LNCAP (cell line): ENCODE measurements around the gene ATP2B2.

Source experiments
- TF ChIP-seq, protein P1 (sequence below): fragments of 450-650 bp; IDR thresholded peaks from 2 replicates; pipeline ENCODE4 v1.5.1; 2017; ENCODE audit warnings: mild to moderate bottlenecking

Gene ATP2B2

DNA sequence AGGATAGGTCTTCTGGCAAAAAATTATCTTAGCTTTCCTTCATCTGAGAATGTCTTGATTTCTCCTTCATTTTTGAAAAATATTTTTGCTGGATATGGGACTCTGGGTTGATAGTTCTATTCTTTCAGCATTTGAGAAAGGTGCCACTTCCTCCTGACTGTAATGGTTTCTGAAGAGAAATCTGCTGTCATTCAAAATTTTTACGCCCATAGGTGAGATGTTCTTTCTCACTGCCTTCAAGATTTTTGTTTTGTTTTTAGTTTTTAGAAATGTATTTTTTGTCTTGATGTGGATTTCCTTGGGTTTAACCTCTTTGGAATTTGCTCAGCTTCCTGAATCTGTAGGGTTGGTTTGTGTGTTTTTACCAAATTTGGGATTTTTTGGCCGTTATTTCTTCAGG, 37.1 kb upstream of the ATP2B2 start:
- TF ChIP-seq, protein P1, sequence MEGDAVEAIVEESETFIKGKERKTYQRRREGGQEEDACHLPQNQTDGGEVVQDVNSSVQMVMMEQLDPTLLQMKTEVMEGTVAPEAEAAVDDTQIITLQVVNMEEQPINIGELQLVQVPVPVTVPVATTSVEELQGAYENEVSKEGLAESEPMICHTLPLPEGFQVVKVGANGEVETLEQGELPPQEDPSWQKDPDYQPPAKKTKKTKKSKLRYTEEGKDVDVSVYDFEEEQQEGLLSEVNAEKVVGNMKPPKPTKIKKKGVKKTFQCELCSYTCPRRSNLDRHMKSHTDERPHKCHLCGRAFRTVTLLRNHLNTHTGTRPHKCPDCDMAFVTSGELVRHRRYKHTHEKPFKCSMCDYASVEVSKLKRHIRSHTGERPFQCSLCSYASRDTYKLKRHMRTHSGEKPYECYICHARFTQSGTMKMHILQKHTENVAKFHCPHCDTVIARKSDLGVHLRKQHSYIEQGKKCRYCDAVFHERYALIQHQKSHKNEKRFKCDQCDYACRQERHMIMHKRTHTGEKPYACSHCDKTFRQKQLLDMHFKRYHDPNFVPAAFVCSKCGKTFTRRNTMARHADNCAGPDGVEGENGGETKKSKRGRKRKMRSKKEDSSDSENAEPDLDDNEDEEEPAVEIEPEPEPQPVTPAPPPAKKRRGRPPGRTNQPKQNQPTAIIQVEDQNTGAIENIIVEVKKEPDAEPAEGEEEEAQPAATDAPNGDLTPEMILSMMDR, result no peak

DNA sequence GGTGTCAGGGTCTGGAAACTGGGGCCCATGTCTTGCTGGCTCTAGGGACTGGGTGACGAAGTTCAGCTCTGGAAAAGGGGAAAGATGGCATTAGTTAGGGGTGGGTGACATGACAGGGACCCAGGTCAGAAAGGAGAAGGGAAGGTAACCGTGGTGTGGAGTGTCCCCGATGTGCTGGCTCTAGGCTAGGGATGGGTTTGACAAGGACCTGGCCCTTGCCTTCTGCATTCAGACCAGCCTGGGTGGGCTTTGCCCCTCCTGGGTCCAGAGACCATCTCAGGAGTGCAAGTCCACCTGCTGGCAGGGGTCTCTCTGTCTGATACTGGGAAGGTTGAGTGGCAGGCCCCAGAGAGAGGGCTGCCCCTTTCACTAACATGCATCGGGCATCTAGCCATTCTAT, 28.7 kb upstream of the ATP2B2 start:
- TF ChIP-seq, protein P1, result no peak

DNA sequence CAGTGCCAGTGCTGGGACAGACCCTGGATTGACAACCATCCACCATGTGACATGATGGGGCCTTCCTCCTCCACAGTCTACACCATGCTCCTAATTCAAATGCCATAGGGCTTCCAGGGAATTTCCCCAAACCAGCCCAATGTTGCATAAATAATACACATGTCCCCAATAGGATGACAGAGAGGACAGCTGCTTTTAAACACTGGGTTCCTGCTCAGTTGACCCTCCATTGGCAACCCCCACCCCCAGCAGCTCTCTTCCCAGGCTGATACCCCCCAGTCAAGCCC, 28.3 kb upstream of the ATP2B2 start:
- TF ChIP-seq, protein P1, result no peak

DNA sequence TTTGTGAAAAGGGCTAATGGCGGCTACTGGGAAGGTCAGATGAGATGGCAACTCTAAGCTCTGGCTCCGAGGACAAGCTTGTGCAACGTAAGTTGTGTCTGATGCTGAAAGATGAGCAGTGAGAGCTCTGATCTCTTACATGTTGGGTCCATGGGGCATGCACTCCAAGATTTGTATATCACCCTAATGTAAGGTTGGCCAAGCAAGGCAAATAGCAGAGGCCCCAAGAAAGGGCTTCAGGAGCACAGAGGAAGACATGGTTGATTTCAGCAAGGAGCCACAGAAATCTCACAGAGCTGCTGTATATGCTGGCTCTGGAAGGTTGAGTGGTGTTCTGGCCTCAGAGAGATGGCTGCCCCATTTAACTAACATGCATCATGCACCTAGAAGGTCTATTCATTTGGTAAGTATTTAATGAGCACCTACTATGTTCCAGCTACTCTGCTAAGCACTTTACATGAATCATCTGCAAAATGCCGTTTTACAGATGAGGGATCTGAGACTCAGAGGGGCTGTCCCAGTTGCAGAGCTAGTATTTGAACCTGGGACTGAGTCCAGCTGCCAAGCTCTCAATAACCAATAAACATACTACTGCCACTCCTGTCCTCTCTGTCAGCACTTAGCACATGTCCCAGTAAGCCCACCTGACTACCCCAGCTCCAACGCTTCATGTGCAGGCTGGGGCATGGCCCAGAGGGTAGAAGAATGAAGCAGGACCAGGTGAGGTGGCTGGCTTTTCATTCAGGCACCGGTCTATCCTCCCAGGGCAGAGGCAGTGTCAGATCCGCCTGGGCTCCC, 27.8 kb upstream of the ATP2B2 start:
- TF ChIP-seq, protein P1, result no peak

DNA sequence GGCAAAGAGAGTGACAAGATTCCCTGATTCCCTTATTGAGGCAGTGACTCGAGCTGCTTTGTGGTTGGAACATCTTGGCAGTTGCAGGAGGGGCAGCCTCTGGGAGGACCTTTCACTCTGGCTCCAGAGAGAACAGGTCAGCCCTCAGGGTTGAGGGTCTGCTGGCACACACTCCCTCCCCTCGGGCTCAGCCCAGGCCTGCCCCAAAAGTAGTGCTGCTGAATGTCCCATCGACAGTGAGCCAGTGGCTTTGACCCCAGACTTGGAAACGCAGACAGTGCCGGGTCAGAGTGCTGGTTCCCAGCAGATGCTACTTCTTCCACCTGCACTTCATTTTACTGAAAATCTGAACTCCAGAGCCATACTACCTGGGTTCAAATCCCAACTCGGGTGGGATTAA, 25.6 kb upstream of the ATP2B2 start:
- TF ChIP-seq, protein P1, result no peak

DNA sequence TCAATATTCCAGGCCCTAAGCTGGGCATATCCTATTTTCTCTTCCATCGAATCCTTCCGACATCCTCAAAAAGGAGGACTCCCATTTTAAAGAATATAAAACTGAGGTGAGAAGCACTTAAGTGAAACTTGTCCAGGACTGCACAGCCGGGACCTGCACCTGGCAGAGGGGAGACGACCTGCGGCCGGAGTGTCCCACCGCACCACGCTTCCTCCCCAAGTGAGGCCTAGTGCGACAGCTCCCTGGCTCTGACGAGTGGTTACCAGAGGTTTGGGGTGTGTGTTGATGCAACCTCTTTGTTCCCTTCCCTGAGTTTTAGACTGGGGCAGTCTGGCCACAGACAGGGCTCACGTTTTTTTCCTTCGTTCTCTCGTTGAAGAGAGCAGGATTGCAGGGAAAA, 24.9 kb upstream of the ATP2B2 start:
- TF ChIP-seq, protein P1, result no peak

DNA sequence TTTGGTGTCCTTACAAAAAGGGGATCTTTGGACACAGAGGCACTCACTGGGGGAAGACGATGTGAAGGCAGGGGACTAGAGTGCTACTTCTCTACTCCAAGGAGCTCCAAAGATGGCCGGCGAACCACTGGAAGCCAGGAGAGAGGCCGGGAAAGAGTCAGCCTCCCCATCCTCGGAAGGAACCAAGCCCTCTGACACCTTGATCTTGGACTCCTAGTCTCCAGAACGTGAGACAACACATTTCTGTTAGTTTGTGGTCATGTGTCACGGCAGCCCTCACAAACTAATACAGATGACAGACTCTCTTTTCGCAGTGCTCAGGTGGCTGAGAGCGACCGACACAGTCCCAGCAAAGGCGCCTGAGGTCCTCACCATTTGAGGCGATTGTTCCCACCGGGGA, 24.4 kb upstream of the ATP2B2 start:
- TF ChIP-seq, protein P1, result no peak

DNA sequence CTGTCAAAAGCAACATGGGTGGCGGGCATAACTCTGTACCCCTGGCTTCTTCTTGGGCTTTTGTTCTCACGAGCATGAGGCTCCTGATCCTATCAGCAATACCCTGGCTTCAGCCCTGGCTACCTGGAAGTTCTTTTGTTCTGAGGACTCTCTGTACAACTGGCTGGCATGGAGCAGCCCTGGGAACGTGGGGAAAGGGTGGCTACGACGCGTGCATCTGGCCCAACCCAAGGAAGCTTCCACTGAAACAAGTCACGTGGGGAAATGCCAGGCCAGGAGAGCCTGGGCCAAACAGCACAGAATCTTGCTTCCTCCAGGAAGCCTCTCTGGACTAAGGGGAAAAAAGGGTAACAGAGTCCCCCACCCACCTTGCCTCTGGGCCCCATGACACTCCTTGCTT, 22.7 kb upstream of the ATP2B2 start:
- TF ChIP-seq, protein P1, result no peak
